HTR-8/SVneo (cell line): ENCODE results near the gene FRMD4A.
A peak's percentile ranks its signal among the peaks of the same experiment; 100 is the strongest.

Source experiments
- DNase-seq: peaks from one replicate; pipeline ENCODE4 v3.0.0; 2011; ENCODE audit warnings: low spot score, mixed read lengths; ENCODE audit not compliant: insufficient read length
- FAIRE-seq: peaks from 2 replicates; lab custom pipeline; 2011; peaks lifted over from hg19 to GRCh38; lab: Jason Lieb, UNC

The FRMD4A gene

GRCh38 chr10:13758756-13759155 lies 572.0 kb downstream of the FRMD4A start:
- FAIRE-seq (no peak), DNase-seq (no peak)

- DNase-seq, result peak; percentile 34
Measured at GRCh38 chr10:13758312-13758711, 572.4 kb downstream of the FRMD4A start.

GRCh38 chr10:13754277-13754676 lies 576.4 kb downstream of the FRMD4A start:
- no peak for FAIRE-seq
- no peak for DNase-seq

More at GRCh38 chr10:13758312-13758711, 572.4 kb downstream of the FRMD4A start:
- FAIRE-seq, result no peak

- no peak for FAIRE-seq
Measured at GRCh38 chr10:13751191-13751764, 579.4 kb downstream of the FRMD4A start.

GRCh38 chr10:13750299-13751190 lies 580.2 kb downstream of the FRMD4A start:
- FAIRE-seq, result no peak
- no peak for DNase-seq

More at GRCh38 chr10:13751191-13751764, 579.4 kb downstream of the FRMD4A start:
- no peak for DNase-seq

- DNase-seq (no peak), FAIRE-seq (no peak)
Measured at GRCh38 chr10:13745271-13745670, 585.5 kb downstream of the FRMD4A start.

- no peak for DNase-seq
- no peak for FAIRE-seq
Measured at GRCh38 chr10:13743963-13744362, 586.8 kb downstream of the FRMD4A start.

GRCh38 chr10:13743101-13743693 lies 587.5 kb downstream of the FRMD4A start:
- DNase-seq, result no peak
- no peak for FAIRE-seq

GRCh38 chr10:13741438-13741837 lies 589.3 kb downstream of the FRMD4A start:
- FAIRE-seq (no peak), DNase-seq (no peak)

- DNase-seq, result no peak
- FAIRE-seq, result no peak
Measured at GRCh38 chr10:13740461-13740860, 590.3 kb downstream of the FRMD4A start.

GRCh38 chr10:13739183-13739582 lies 591.5 kb downstream of the FRMD4A start:
- FAIRE-seq (no peak), DNase-seq (no peak)

- FAIRE-seq (no peak), DNase-seq (no peak)
Measured at GRCh38 chr10:13736506-13736905, 594.2 kb downstream of the FRMD4A start.

GRCh38 chr10:13734151-13734550 lies 596.6 kb downstream of the FRMD4A start:
- FAIRE-seq, result no peak
- DNase-seq, result no peak

- FAIRE-seq (no peak), DNase-seq (no peak)
Measured at GRCh38 chr10:13733071-13733470, 597.7 kb downstream of the FRMD4A start.

GRCh38 chr10:13732465-13732881 lies 598.3 kb downstream of the FRMD4A start:
- no peak for DNase-seq
- FAIRE-seq, result no peak

- DNase-seq, result no peak
- FAIRE-seq, result no peak
Measured at GRCh38 chr10:13731799-13732198, 598.9 kb downstream of the FRMD4A start.

GRCh38 chr10:13730956-13731355 lies 599.8 kb downstream of the FRMD4A start:
- no peak for FAIRE-seq
- DNase-seq, result no peak

GRCh38 chr10:13730306-13730652 lies 600.4 kb downstream of the FRMD4A start:
- no peak for FAIRE-seq
- no peak for DNase-seq

GRCh38 chr10:13729586-13730305 lies 601.0 kb downstream of the FRMD4A start:
- FAIRE-seq (no peak), DNase-seq (no peak)

- FAIRE-seq, result no peak
Measured at GRCh38 chr10:13728898-13729535, 601.7 kb downstream of the FRMD4A start.

More at GRCh38 chr10:13728898-13729535, 601.7 kb downstream of the FRMD4A start:
- no peak for DNase-seq
